Stomach (tissue), 4 donors: ENCODE data around the gene FBF1.

ENCODE experiments used
- EP300 ChIP-seq: sonication (generic); formaldehyde crosslinking; IDR thresholded peaks from one replicate; pipeline ENCODE4 v1.6.1; 2017; ENCODE audit warnings: antibody characterized with exemption
- POLR2A ChIP-seq, 4 donors: fragments of 450-650 bp; IDR thresholded peaks; one replicate each; pipeline ENCODE4 v1.6.1; 2016; ENCODE audit warnings: antibody characterized with exemption in 4 of 4, control low read depth in 2 of 4, mild to moderate bottlenecking in 1 of 4, moderate library complexity in 1 of 4
- POLR2AphosphoS5 ChIP-seq, 3 donors: sonication (generic); formaldehyde crosslinking; IDR thresholded peaks; one replicate each; pipeline ENCODE4 v1.6.1; 2016; ENCODE audit warnings: antibody characterized with exemption in 3 of 3
- TF ChIP-seq, protein P1 (sequence below), 7 experiments: fragments of 450-650 bp in 4 of 7; fragments of 200-600 bp in 3 of 7; sonication (generic) in 3 of 7; IDR thresholded peaks; one replicate each; pipeline ENCODE4 v1.5.1; 2016 to 2019; ENCODE audit warnings: antibody characterized with exemption in 7 of 7, control low read depth in 2 of 7, mild to moderate bottlenecking in 1 of 7

DNA sequence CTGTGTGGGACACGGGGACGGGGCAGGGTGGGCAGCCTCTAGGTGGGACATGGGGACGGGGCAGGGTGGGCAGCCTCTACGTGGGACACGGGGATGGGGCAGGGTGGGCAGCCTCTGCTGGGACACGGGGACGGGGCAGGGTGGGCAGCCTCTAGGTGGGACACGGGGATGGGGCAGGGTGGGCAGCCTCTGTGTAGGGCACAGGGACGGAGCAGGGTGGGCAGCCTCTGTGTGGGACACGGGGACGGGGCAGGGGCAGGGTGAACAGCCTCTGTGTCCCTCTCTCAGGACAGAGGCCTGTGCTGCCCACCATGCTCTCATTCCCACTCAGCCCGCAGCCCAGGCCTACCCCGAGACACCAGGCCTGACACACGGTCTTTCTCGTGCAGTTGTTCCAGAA is 19.2 kb downstream of the FBF1 start:
- TF ChIP-seq, protein P1, sequence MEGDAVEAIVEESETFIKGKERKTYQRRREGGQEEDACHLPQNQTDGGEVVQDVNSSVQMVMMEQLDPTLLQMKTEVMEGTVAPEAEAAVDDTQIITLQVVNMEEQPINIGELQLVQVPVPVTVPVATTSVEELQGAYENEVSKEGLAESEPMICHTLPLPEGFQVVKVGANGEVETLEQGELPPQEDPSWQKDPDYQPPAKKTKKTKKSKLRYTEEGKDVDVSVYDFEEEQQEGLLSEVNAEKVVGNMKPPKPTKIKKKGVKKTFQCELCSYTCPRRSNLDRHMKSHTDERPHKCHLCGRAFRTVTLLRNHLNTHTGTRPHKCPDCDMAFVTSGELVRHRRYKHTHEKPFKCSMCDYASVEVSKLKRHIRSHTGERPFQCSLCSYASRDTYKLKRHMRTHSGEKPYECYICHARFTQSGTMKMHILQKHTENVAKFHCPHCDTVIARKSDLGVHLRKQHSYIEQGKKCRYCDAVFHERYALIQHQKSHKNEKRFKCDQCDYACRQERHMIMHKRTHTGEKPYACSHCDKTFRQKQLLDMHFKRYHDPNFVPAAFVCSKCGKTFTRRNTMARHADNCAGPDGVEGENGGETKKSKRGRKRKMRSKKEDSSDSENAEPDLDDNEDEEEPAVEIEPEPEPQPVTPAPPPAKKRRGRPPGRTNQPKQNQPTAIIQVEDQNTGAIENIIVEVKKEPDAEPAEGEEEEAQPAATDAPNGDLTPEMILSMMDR (IDR thresholded peaks at IDR 0.05), result no peak
- TF ChIP-seq EP300 (no peak), POLR2A (IDR thresholded peaks at IDR 0.05) (no peak), POLR2AphosphoS5 (IDR thresholded peaks at IDR 0.05) (no peak)
